MM.1S (cell line): ENCODE measurements around the gene CUL1.

Experiments used
- DNase-seq: peaks from one replicate; pipeline ENCODE4 v3.0.0-alpha.2; 2015
- H2AFZ ChIP-seq: fragments of 300-600 bp; sonication (generic); 2 replicates; pipeline ENCODE4 v1.6.0; 2016; ENCODE audit warnings: antibody characterized with exemption, low read length
- H3F3A ChIP-seq: fragments of 300-600 bp; sonication (generic); 2 replicates; pipeline ENCODE4 v1.6.1; 2016; ENCODE audit warnings: mild to moderate bottlenecking, antibody characterized with exemption, low read length, moderate library complexity, mixed read lengths; ENCODE audit not compliant: insufficient read depth
- H3K27ac ChIP-seq: fragments of 300-600 bp; sonication (generic); 2 replicates; pipeline ENCODE4 v1.5.1; 2016; ENCODE audit warnings: mild to moderate bottlenecking, low read length
- H3K27me3 ChIP-seq: fragments of 300-600 bp; sonication (generic); replicated peaks from 2 replicates; pipeline ENCODE4 v1.6.0; 2016; ENCODE audit warnings: low read length; ENCODE audit not compliant: insufficient read depth
- H3K36me3 ChIP-seq: fragments of 300-600 bp; sonication (generic); replicated peaks from 2 replicates; pipeline ENCODE4 v1.6.1; 2016; ENCODE audit warnings: mild to moderate bottlenecking, low read length, mixed read lengths; ENCODE audit not compliant: insufficient read depth
- H3K4me1 ChIP-seq: fragments of 300-600 bp; sonication (generic); 2 replicates; pipeline ENCODE4 v1.6.1; 2016; ENCODE audit warnings: low read length, mixed read lengths
- H3K4me2 ChIP-seq: fragments of 300-600 bp; sonication (generic); 2 replicates; pipeline ENCODE4 v1.6.0; 2016; ENCODE audit warnings: low read depth, low read length
- H3K4me3 ChIP-seq: fragments of 300-600 bp; sonication (generic); 2 replicates; pipeline ENCODE4 v1.5.1; 2016; ENCODE audit warnings: low read length, mixed read lengths
- H3K79me2 ChIP-seq: fragments of 300-600 bp; sonication (generic); 2 replicates; pipeline ENCODE4 v1.6.1; 2016; ENCODE audit warnings: mixed run types, low read length, mixed read lengths
- H3K9ac ChIP-seq: fragments of 300-600 bp; sonication (generic); 2 replicates; pipeline ENCODE4 v1.6.1; 2016; ENCODE audit warnings: low read length, mixed read lengths
- H3K9me2 ChIP-seq: fragments of 300-600 bp; sonication (generic); replicated peaks from 2 replicates; pipeline ENCODE4 v1.6.1; 2016; ENCODE audit warnings: mild to moderate bottlenecking, low read length, mixed read lengths; ENCODE audit not compliant: insufficient read depth
- H3K9me3 ChIP-seq: fragments of 300-600 bp; sonication (generic); replicated peaks from 2 replicates; pipeline ENCODE4 v1.6.1; 2016; ENCODE audit warnings: mild to moderate bottlenecking, low read length, mixed read lengths; ENCODE audit not compliant: insufficient read depth
- H4K20me1 ChIP-seq: fragments of 300-600 bp; sonication (generic); 2 replicates; pipeline ENCODE4 v1.6.1; 2016; ENCODE audit warnings: mild to moderate bottlenecking, low read length, moderate library complexity, mixed read lengths; ENCODE audit not compliant: insufficient read depth
- CTCF ChIP-seq: fragments of 300-600 bp; sonication (generic); IDR thresholded peaks from 2 replicates; pipeline ENCODE4 v1.5.1; 2016; ENCODE audit warnings: antibody characterized with exemption, low read length, mixed read lengths
- EZH2 ChIP-seq: fragments of 300-600 bp; sonication (generic); optimal IDR thresholded peaks from 2 replicates; pipeline ENCODE3; 2017; ENCODE audit warnings: low read depth, mild to moderate bottlenecking, antibody characterized with exemption, low read length, mixed read lengths
- EZH2phosphoT487 ChIP-seq: fragments of 300-600 bp; sonication (generic); IDR thresholded peaks from 2 replicates; pipeline ENCODE4 v1.6.1; 2018; ENCODE audit warnings: antibody characterized with exemption, low read length

Gene CUL1

GRCh38 chr7:148665221-148665620 is 33.5 kb upstream of the CUL1 start:
- no peak for DNase-seq
- H3K4me2 ChIP-seq, result no peak overlapping the region

DNA sequence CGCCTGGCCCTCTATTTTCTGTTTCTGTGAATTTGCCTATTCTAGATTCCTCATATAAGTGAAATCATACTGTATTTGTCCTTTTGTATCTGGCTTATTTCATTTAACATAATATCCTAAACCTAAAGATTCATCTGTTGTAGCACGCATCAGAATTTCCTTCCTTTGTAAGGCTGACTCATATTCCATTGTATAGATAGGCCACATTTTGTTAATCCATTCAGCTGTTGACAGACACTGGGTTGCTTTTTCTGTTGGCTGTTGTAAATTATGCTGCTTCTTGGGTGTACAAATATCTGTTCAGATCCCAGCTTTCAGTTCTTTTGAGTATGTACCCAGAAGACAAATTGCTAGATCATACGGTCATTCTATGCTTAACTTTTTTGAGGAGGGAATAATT is 28.8 kb upstream of the CUL1 start:
- Histone ChIP-seq H3F3A (no peaks in the 10 kb centered on the region), H3K79me2 (no peaks in the 10 kb centered on the region), H4K20me1 (no peaks in the 10 kb centered on the region), H3K4me1 (no peaks in the 10 kb centered on the region), H3K36me3 (no peaks in the 10 kb centered on the region), H3K9me3 (no peaks in the 10 kb centered on the region), H3K9me2 (no peaks in the 10 kb centered on the region), H2AFZ (no peak overlapping the region), H3K4me2 (no peak overlapping the region), H3K27ac (no peak overlapping the region), H3K27me3 (no peaks in the 10 kb centered on the region), H3K4me3 (no peak overlapping the region), H3K9ac (no peak overlapping the region)
- DNase-seq, result no peak
- TF ChIP-seq EZH2phosphoT487 (no peak), CTCF (no peak), EZH2 (no peak)

More at GRCh38 chr7:148665221-148665620, 33.5 kb upstream of the CUL1 start:
- Histone ChIP-seq H3K4me1 (peaks cover 12% of the 10 kb centered on the region), H3K36me3 (no peaks in the 10 kb centered on the region), H4K20me1 (no peaks in the 10 kb centered on the region), H3K4me3 (no peak overlapping the region), H2AFZ (no peak overlapping the region), H3K9ac (no peak overlapping the region), H3F3A (no peaks in the 10 kb centered on the region), H3K27ac (no peak overlapping the region), H3K79me2 (no peaks in the 10 kb centered on the region), H3K27me3 (no peaks in the 10 kb centered on the region), H3K9me3 (no peaks in the 10 kb centered on the region), H3K9me2 (no peaks in the 10 kb centered on the region)
- TF ChIP-seq EZH2phosphoT487 (no peak), CTCF (no peak), EZH2 (no peak)

GRCh38 chr7:148670374-148670773 is 28.3 kb upstream of the CUL1 start:
- H3K4me2 ChIP-seq, result no peak overlapping the region
- H3K4me3 ChIP-seq, result no peak overlapping the region
- H3K9me2 ChIP-seq, result no peaks in the 10 kb centered on the region
- no peaks in the 10 kb centered on the region for H3K36me3 ChIP-seq
- no peaks in the 10 kb centered on the region for H3K4me1 ChIP-seq
- no peaks in the 10 kb centered on the region for H3F3A ChIP-seq
- no peak overlapping the region for H3K27ac ChIP-seq
- no peaks in the 10 kb centered on the region for H3K27me3 ChIP-seq
- H3K9me3 ChIP-seq, result no peaks in the 10 kb centered on the region
- H3K9ac ChIP-seq, result no peak overlapping the region
- TF ChIP-seq CTCF, result no peak
- no peak for TF ChIP-seq EZH2
- no peak for TF ChIP-seq EZH2phosphoT487
- DNase-seq, result no peak
- H2AFZ ChIP-seq, result no peak overlapping the region
- H3K79me2 ChIP-seq, result no peaks in the 10 kb centered on the region
- no peaks in the 10 kb centered on the region for H4K20me1 ChIP-seq
